ENCODE results near the gene INO80. TPM values are rescaled to one million over a fixed set of nuclear protein-coding genes. Genes with fewer than 3 reads are reported as not detected.
A peak's percentile ranks its signal among the peaks of the same experiment; 100 is the strongest.
"Not testable (repeated sequence)": the region's sequence is repeated elsewhere in the genome, so short reads cannot be mapped to it uniquely, and the experiment has no call there.

The INO80 gene
- total RNA-seq, 2 donors from 2014 or later, result 19.7 to 29.3 TPM

GRCh38 chr15:41125063-41125669 lies 9.1 kb upstream of the INO80 start:
- intact Hi-C loops (cut with DNase I, micrococcal nuclease), result no loop called here
- DNase-seq (no peak), ATAC-seq (no peak)

- intact Hi-C loops (cut with DNase I, micrococcal nuclease), result no loop called here
- ATAC-seq (no peak), DNase-seq (no peak)
Measured at GRCh38 chr15:41124058-41124457, 8.0 kb upstream of the INO80 start.

- no peak for DNase-seq
- intact Hi-C loops (cut with DNase I, micrococcal nuclease), result no loop called here
- ATAC-seq, result no peak
Measured at GRCh38 chr15:41122849-41123248, 6.8 kb upstream of the INO80 start.

- no peak for ATAC-seq
- DNase-seq, result no peak
- intact Hi-C loops (cut with DNase I, micrococcal nuclease), result no loop called here
Measured at GRCh38 chr15:41121951-41122350, 5.9 kb upstream of the INO80 start.

- intact Hi-C loops (cut with DNase I, micrococcal nuclease), result no loop called here
- DNase-seq (no peak), ATAC-seq (no peak)
Measured at GRCh38 chr15:41116962-41117252, 827 bp upstream of the INO80 start.

- DNase-seq (peak; percentile 72 to 76), ATAC-seq (peak; percentile 62)
- intact Hi-C loops (cut with DNase I, micrococcal nuclease), result no loop called here
Measured at GRCh38 chr15:41115652-41116115, 396 bp downstream of the INO80 start.

- ATAC-seq, result no peak
- intact Hi-C loops (cut with DNase I, micrococcal nuclease), result no loop called here
- no peak for DNase-seq
Measured at GRCh38 chr15:41115161-41115651, 874 bp downstream of the INO80 start.

GRCh38 chr15:41106947-41107346 lies 9.1 kb downstream of the INO80 start:
- no peak for DNase-seq
- ATAC-seq, result no peak
- intact Hi-C loops (cut with DNase I, micrococcal nuclease), result no loop called here

- DNase-seq (no peak), ATAC-seq (no peak)
- intact Hi-C loops (cut with DNase I, micrococcal nuclease), result no loop called here
Measured at GRCh38 chr15:41105348-41106334, 10.4 kb downstream of the INO80 start.

GRCh38 chr15:41104234-41104633 lies 11.8 kb downstream of the INO80 start:
- ATAC-seq, result no peak
- intact Hi-C loops (cut with DNase I, micrococcal nuclease), result no loop called here
- no peak for DNase-seq

- DNase-seq (no peak), ATAC-seq (no peak)
- intact Hi-C loops (cut with DNase I, micrococcal nuclease), result no loop called here
Measured at GRCh38 chr15:41102854-41103253, 13.2 kb downstream of the INO80 start.

GRCh38 chr15:41096178-41096577 lies 19.9 kb downstream of the INO80 start:
- intact Hi-C loops (cut with DNase I, micrococcal nuclease), result no loop called here
- ATAC-seq, result no peak

GRCh38 chr15:41085029-41085428 lies 31.1 kb downstream of the INO80 start:
- no peak for ATAC-seq
- DNase-seq, result no peak
- intact Hi-C loops (cut with DNase I, micrococcal nuclease), result no loop called here

More at GRCh38 chr15:41096178-41096577, 19.9 kb downstream of the INO80 start:
- no peak for DNase-seq

GRCh38 chr15:41080144-41080543 lies 35.9 kb downstream of the INO80 start:
- ATAC-seq, result no peak
- DNase-seq, result no peak
- intact Hi-C loops (cut with DNase I, micrococcal nuclease), result no loop called here

GRCh38 chr15:41079717-41080116 lies 36.4 kb downstream of the INO80 start:
- DNase-seq (no peak), ATAC-seq (no peak)
- intact Hi-C loops (cut with DNase I, micrococcal nuclease), result no loop called here

- intact Hi-C loops (cut with DNase I, micrococcal nuclease); ATAC-seq; DNase-seq: not testable (repeated sequence)
Measured at GRCh38 chr15:41078879-41079278, 37.2 kb downstream of the INO80 start.

GRCh38 chr15:41078125-41078524 lies 38.0 kb downstream of the INO80 start:
- intact Hi-C loops (cut with DNase I, micrococcal nuclease), result no loop called here
- DNase-seq (no peak), ATAC-seq (no peak)

- intact Hi-C loops (cut with DNase I, micrococcal nuclease), result no loop called here
- DNase-seq (no peak), ATAC-seq (no peak)
Measured at GRCh38 chr15:41073028-41073427, 43.1 kb downstream of the INO80 start.

GRCh38 chr15:41072013-41072412 lies 44.1 kb downstream of the INO80 start:
- DNase-seq (no peak), ATAC-seq (no peak)
- intact Hi-C loops (cut with DNase I, micrococcal nuclease), result no loop called here

- peak; percentile 87 for ATAC-seq
- DNase-seq, result no peak
- intact Hi-C loops (cut with DNase I, micrococcal nuclease), result no loop called here
Measured at GRCh38 chr15:41066516-41066915, 49.6 kb downstream of the INO80 start.
